GM23338 (cell line): Measurements from ENCODE around the gene TBC1D2B. TPM values are rescaled to one million over a fixed set of nuclear protein-coding genes. Genes with fewer than 3 reads are reported as not detected.
"Not testable (repeated sequence)": the region's sequence is repeated elsewhere in the genome, so short reads cannot be mapped to it uniquely, and the experiment has no call there.

ENCODE experiments used
- ATAC-seq: fragments of 200-7000 bp; cut with Tn5 transposase; 3 replicates; pipeline ENCODE4 v1.9.1; 2020
- DNase-seq: peaks from one replicate; pipeline ENCODE4 v3.0.0-alpha.2; 2015; ENCODE audit warnings: low spot score
- H2AFZ ChIP-seq: fragments of 200-600 bp; sonication (generic); 2 replicates; pipeline ENCODE4 v1.8.0; 2016; ENCODE audit warnings: antibody characterized with exemption, mild to moderate bottlenecking, moderate library complexity
- H3F3A ChIP-seq: fragments of 200-600 bp; sonication (generic); replicated peaks from 2 replicates; pipeline ENCODE4 v1.8.0; 2017; ENCODE audit warnings: antibody characterized with exemption, mixed run types, low read depth
- H3K27ac ChIP-seq: fragments of 200-600 bp; sonication (generic); 2 replicates; pipeline ENCODE4 v1.6.1; 2016; ENCODE audit warnings: low read depth
- H3K27me3 ChIP-seq: fragments of 200-600 bp; sonication (generic); 2 replicates; pipeline ENCODE4 v1.8.0; 2016; ENCODE audit warnings: mild to moderate bottlenecking, mixed run types, moderate library complexity; ENCODE audit not compliant: insufficient read depth
- H3K36me3 ChIP-seq: fragments of 200-600 bp; sonication (generic); 2 replicates; pipeline ENCODE4 v1.8.0; 2016; ENCODE audit warnings: mild to moderate bottlenecking; ENCODE audit not compliant: insufficient read depth
- H3K4me1 ChIP-seq: fragments of 200-600 bp; sonication (generic); 2 replicates; pipeline ENCODE4 v1.8.0; 2016; ENCODE audit warnings: mild to moderate bottlenecking, moderate library complexity; ENCODE audit not compliant: insufficient read depth
- H3K4me2 ChIP-seq: fragments of 200-600 bp; sonication (generic); 2 replicates; pipeline ENCODE4 v1.7.1; 2017; ENCODE audit warnings: mixed run types
- H3K4me3 ChIP-seq: fragments of 200-600 bp; sonication (generic); 2 replicates; pipeline ENCODE4 v1.6.1; 2016; ENCODE audit warnings: mixed run types
- H3K79me2 ChIP-seq: fragments of 200-600 bp; sonication (generic); replicated peaks from 2 replicates; pipeline ENCODE4 v1.8.0; 2017; ENCODE audit warnings: mild to moderate bottlenecking; ENCODE audit not compliant: insufficient read depth
- H3K9me2 ChIP-seq: fragments of 200-600 bp; sonication (generic); 2 replicates; pipeline ENCODE4 v1.8.0; 2017; ENCODE audit not compliant: insufficient read depth
- H4K20me1 ChIP-seq: fragments of 200-600 bp; sonication (generic); replicated peaks from 2 replicates; pipeline ENCODE4 v1.8.0; 2017; ENCODE audit warnings: mild to moderate bottlenecking; ENCODE audit not compliant: insufficient read depth
- H3K27ac Mint-ChIP-seq: 2 replicates; pipeline ENCODE4 v1.8.0; 2020; ENCODE audit warnings: inconsistent platforms, mild to moderate bottlenecking, moderate library complexity, mixed read lengths
- H3K27me3 Mint-ChIP-seq: 3 replicates; pipeline ENCODE4 v1.8.0; 2022; ENCODE audit warnings: low read depth, mild to moderate bottlenecking, moderate library complexity, mixed read lengths, inconsistent platforms; ENCODE audit not compliant: insufficient read depth, poor library complexity
- H3K36me3 Mint-ChIP-seq: 3 replicates; pipeline ENCODE4 v1.8.0; 2021; ENCODE audit warnings: low read depth, mild to moderate bottlenecking, inconsistent platforms, moderate library complexity, mixed read lengths
- H3K4me1 Mint-ChIP-seq: 3 replicates; pipeline ENCODE4 v1.8.0; 2020; ENCODE audit warnings: mild to moderate bottlenecking, inconsistent platforms, mixed read lengths
- H3K4me3 Mint-ChIP-seq: 3 replicates; pipeline ENCODE4 v1.8.0; 2021; ENCODE audit warnings: moderate library complexity, mild to moderate bottlenecking, inconsistent platforms, mixed read lengths
- H3K9me3 Mint-ChIP-seq: 3 replicates; pipeline ENCODE4 v1.8.0; 2020; ENCODE audit warnings: moderate library complexity, mild to moderate bottlenecking, inconsistent platforms, mixed read lengths
- CTCF ChIP-seq, 2 experiments: fragments of 200-600 bp in 1 of 2; sonication (generic) in 1 of 2; conservative IDR thresholded peaks; 2 replicates each; pipeline versions ENCODE4 v1.5.1 to v1.6.1; 2016 to 2017; ENCODE audit warnings: antibody characterized with exemption in 2 of 2, low read depth in 2 of 2, mild to moderate bottlenecking in 2 of 2, moderate library complexity in 1 of 2
- ETS1 ChIP-seq: IDR thresholded peaks from 2 replicates; pipeline ENCODE4 v1.6.1; 2016; ENCODE audit warnings: antibody characterized with exemption
- EZH2 ChIP-seq: fragments of 200-600 bp; sonication (generic); IDR thresholded peaks from one replicate; pipeline ENCODE4 v1.8.0; 2017; ENCODE audit warnings: antibody characterized with exemption, mild to moderate bottlenecking, low read depth; ENCODE audit not compliant: unreplicated experiment
- JUNB ChIP-seq: IDR thresholded peaks from one replicate; pipeline ENCODE4 v1.6.1; 2016; ENCODE audit warnings: antibody characterized with exemption; ENCODE audit not compliant: unreplicated experiment
- NANOG ChIP-seq: IDR thresholded peaks from 2 replicates; pipeline ENCODE4 v1.6.1; 2016; ENCODE audit warnings: antibody characterized with exemption, borderline replicate concordance
- POLR2AphosphoS5 ChIP-seq: IDR thresholded peaks from 2 replicates; pipeline ENCODE4 v1.6.1; 2016; ENCODE audit warnings: antibody characterized with exemption, low read depth
- STAT1 ChIP-seq: IDR thresholded peaks from one replicate; pipeline ENCODE4 v1.6.1; 2016; ENCODE audit warnings: antibody characterized with exemption; ENCODE audit not compliant: unreplicated experiment
- ZNF114 ChIP-seq: fragments of 250-450 bp; sonication (Bioruptor Pico); IDR thresholded peaks from 2 replicates; pipeline ENCODE4 v1.5.0; 2020; ENCODE audit warnings: mild to moderate bottlenecking, moderate library complexity
- polyA plus RNA-seq: library from polyadenylated mRNA; unstranded; fragments of >200 nt; fragmentation: Nextera tagmentation; extraction: Ambion mirVana; gene quantifications from 2 replicates; pipeline ENCODE4 v1.2.1, GENCODE V29; 2016
- total RNA-seq: library from RNA; depleted of rRNA; stranded (reverse); fragments of >200 nt; shearing (Covaris generic); gene quantifications from 2 replicates; pipeline ENCODE4 v1.2.3, GENCODE V29; 2014

The TBC1D2B gene
- total and polyA plus RNA-seq, 2 experiments from 2014 or later = 3.6 to 17.8 TPM

- ATAC-seq = no peak
- no peak overlapping the region for H3K4me3 ChIP-seq
- H3K9me2 ChIP-seq = no peaks in the 10 kb centered on the region
- TF ChIP-seq ETS1 = no peak
- no peak for TF ChIP-seq JUNB
- TF ChIP-seq CTCF (conservative IDR thresholded peaks at IDR 0.05; ENCODE audit: low read depth in 2 of 2) = no peak
- no peak for TF ChIP-seq STAT1
- no peak for TF ChIP-seq ZNF114 (CRISPR knock-in tag)
- no peak for TF ChIP-seq EZH2
- TF ChIP-seq NANOG = no peak
- no peak for TF ChIP-seq POLR2AphosphoS5
- no peaks in the 10 kb centered on the region for H3K4me1 ChIP-seq
- no peaks in the 10 kb centered on the region for H3F3A ChIP-seq
- no peaks in the 10 kb centered on the region for H3K36me3 ChIP-seq
- no peaks in the 10 kb centered on the region for H3K27me3 ChIP-seq
- H3K4me2 ChIP-seq = no peak overlapping the region
- H4K20me1 ChIP-seq = no peaks in the 10 kb centered on the region
- Mint-ChIP-seq H3K27me3 (peaks cover 3% of the 10 kb centered on the region), H3K4me3 (no peak overlapping the region), H3K27ac (no peak overlapping the region), H3K9me3 (no peaks in the 10 kb centered on the region), H3K36me3 (no peaks in the 10 kb centered on the region), H3K4me1 (no peaks in the 10 kb centered on the region)
- no peak overlapping the region for H3K27ac ChIP-seq
- H2AFZ ChIP-seq = no peak overlapping the region
- no peak for DNase-seq
- no peaks in the 10 kb centered on the region for H3K79me2 ChIP-seq
Observed at GRCh38 chr15:77974098-77974414, 103.5 kb downstream of the TBC1D2B start.

GRCh38 chr15:77973273-77974097 lies 104.0 kb downstream of the TBC1D2B start:
- not testable (repeated sequence) for H3K27me3 Mint-ChIP-seq, H3K79me2 ChIP-seq, H4K20me1 ChIP-seq, H3K4me1 Mint-ChIP-seq, H3K4me3 ChIP-seq, H3K4me3 Mint-ChIP-seq, H3K27me3 ChIP-seq, H3K9me3 Mint-ChIP-seq, ATAC-seq, H3K36me3 Mint-ChIP-seq, H3F3A ChIP-seq, H3K4me2 ChIP-seq, H3K4me1 ChIP-seq, H3K27ac ChIP-seq, H3K36me3 ChIP-seq, H3K27ac Mint-ChIP-seq, DNase-seq, H2AFZ ChIP-seq, H3K9me2 ChIP-seq

- not testable (repeated sequence) for H3K27me3 ChIP-seq, H3K9me2 ChIP-seq, H3K4me1 Mint-ChIP-seq, H3K4me3 Mint-ChIP-seq, H4K20me1 ChIP-seq, H3K9me3 Mint-ChIP-seq, H2AFZ ChIP-seq, H3K4me3 ChIP-seq, H3K27ac Mint-ChIP-seq, H3F3A ChIP-seq, ATAC-seq, H3K4me2 ChIP-seq, H3K4me1 ChIP-seq, H3K36me3 Mint-ChIP-seq, H3K79me2 ChIP-seq, H3K36me3 ChIP-seq, H3K27me3 Mint-ChIP-seq, DNase-seq, H3K27ac ChIP-seq
Observed at GRCh38 chr15:77972706-77973105, 104.8 kb downstream of the TBC1D2B start.

- H4K20me1 ChIP-seq, H3K4me1 Mint-ChIP-seq, H3K9me3 Mint-ChIP-seq, H3F3A ChIP-seq, H3K9me2 ChIP-seq, H3K27ac Mint-ChIP-seq, H3K4me1 ChIP-seq, H2AFZ ChIP-seq, H3K27ac ChIP-seq, H3K36me3 ChIP-seq, ATAC-seq, H3K27me3 Mint-ChIP-seq, H3K27me3 ChIP-seq, H3K4me3 ChIP-seq, H3K36me3 Mint-ChIP-seq, H3K79me2 ChIP-seq, H3K4me3 Mint-ChIP-seq, DNase-seq, H3K4me2 ChIP-seq: not testable (repeated sequence)
Observed at GRCh38 chr15:77971875-77972274, 105.6 kb downstream of the TBC1D2B start.

- not testable (repeated sequence) for ATAC-seq, H3K36me3 Mint-ChIP-seq, H3K27ac Mint-ChIP-seq, H3K4me2 ChIP-seq, H3K27ac ChIP-seq, H2AFZ ChIP-seq, H3K9me3 Mint-ChIP-seq, DNase-seq, H3K36me3 ChIP-seq, H3K9me2 ChIP-seq, H3K27me3 Mint-ChIP-seq, H3K79me2 ChIP-seq, H3K4me3 Mint-ChIP-seq, H3K4me1 ChIP-seq, H3K4me1 Mint-ChIP-seq, H3K4me3 ChIP-seq, H3F3A ChIP-seq, H4K20me1 ChIP-seq, H3K27me3 ChIP-seq
Observed at GRCh38 chr15:77970813-77971360, 106.6 kb downstream of the TBC1D2B start.
